GM18502 (cell line): ENCODE measurements around the gene KCNC1.

Experiments
- ATAC-seq: cut with Tn5 transposase; IDR thresholded peaks from one replicate; pipeline ENCODE4 v1.9.1; 2021; ENCODE audit warnings: mild to moderate bottlenecking; ENCODE audit not compliant: unreplicated experiment, poor library complexity

KCNC1 gene

GRCh38 chr11:17810746-17811145 is 76.2 kb downstream of the KCNC1 start:
- ATAC-seq, result no peak

- ATAC-seq, result no peak
These were observed 76.8 kb downstream of the KCNC1 start for GRCh38 chr11:17811352-17811751.

DNA sequence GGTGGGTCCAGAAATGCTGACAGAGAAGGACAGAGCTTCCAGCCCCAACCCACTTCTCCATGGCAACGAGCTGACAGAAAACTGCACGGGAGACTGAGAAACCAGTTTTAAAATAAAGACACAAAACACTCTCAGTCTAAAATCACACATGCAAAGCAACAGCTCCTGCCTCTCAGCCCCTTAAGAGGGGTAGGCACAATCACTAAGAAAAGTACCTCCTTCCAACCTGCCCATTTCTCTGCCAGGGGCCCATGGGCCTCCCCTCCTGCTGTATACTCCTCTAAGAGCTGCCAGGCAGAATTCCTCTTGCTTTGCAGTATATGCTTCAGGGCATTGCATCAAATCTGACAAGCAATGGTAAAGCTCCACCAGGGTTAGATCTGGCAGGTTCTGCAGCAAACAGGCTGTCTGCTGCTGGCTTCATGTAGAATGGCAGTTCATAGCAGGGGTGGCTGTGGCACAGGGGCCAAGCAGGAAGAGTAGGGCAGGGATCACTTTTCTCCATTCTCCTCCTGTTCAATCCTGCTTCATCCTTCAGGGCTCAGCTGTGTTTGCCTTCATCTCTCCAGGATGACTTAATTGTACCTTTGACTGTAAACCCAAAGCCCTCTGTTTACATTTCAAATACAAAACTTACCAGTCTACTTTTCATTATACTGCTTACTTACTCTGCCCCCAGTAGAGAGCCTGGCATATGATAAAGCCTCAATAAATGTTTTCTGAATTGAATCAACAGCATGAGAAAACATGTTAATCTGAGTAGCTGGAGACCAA is 77.7 kb downstream of the KCNC1 start:
- no peak for ATAC-seq

- no peak for ATAC-seq
These were observed 78.2 kb downstream of the KCNC1 start for GRCh38 chr11:17812865-17813187.

- ATAC-seq, result no peak
These were observed 78.9 kb downstream of the KCNC1 start for GRCh38 chr11:17813391-17814059.

GRCh38 chr11:17814546-17814945 is 80.0 kb downstream of the KCNC1 start:
- ATAC-seq, result no peak

- ATAC-seq, result no peak
These were observed 81.8 kb downstream of the KCNC1 start for GRCh38 chr11:17816232-17816931.

GRCh38 chr11:17821648-17822400 is 87.2 kb downstream of the KCNC1 start:
- no peak for ATAC-seq

GRCh38 chr11:17822401-17822781 is 87.8 kb downstream of the KCNC1 start:
- no peak for ATAC-seq

GRCh38 chr11:17827006-17827405 is 92.4 kb downstream of the KCNC1 start:
- no peak for ATAC-seq

DNA sequence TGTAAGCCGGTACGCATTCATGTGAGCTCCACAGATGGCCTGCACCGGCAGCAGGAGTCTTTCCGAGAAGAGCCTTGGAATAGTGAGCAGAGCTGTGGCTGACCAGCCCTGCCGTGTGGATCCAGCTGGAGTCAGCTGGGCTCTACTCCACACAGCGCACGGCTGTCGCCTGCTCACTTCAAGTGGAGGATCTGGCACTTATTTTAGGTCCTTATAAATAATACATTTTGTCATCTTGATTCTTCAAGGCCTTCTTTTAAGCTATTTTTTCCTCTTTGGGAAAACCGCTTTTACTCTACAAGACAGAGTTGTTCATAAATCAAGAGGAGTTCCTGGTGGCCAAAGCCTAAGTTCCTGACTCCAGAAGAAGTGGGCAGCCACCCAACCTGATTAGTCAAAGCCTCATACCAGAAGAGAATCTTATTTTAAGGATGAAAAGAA is 93.8 kb downstream of the KCNC1 start:
- ATAC-seq, result no peak

- ATAC-seq, result no peak
These were observed 96.6 kb downstream of the KCNC1 start for GRCh38 chr11:17831228-17831627.

DNA sequence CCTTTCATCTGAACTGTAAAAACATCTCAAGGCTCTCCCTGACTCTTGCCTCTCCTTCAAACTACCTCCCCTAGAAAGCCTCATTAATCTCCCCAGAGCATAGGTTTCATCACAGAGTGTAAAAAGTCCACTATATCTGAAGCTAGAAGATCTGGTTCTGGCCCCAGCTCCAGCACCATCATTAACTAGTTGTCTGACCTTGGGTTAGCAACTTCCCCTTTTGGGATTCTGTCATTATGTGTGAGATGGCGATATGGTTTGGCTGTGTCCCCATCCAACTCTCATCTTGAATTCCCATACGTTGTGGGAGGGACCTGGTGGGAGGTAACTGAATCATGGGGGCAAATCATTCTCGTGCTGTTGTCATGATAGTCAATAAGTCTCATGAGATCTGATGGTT is 97.3 kb downstream of the KCNC1 start:
- no peak for ATAC-seq
